Progenitor cell of endocrine pancreas (in vitro differentiated cells): ENCODE measurements around the gene NHERF1. TPM values are rescaled to one million over a fixed set of nuclear protein-coding genes. Genes with fewer than 3 reads are reported as not detected.

Source experiments
- DNase-seq: peaks from one replicate; pipeline ENCODE4 v3.0.0; 2021; ENCODE audit warnings: low spot score; ENCODE audit not compliant: unreplicated experiment
- H3K27ac Mint-ChIP-seq: 2 replicates; pipeline ENCODE4 v1.8.0; 2021; ENCODE audit warnings: mild to moderate bottlenecking, moderate library complexity, mixed read lengths
- H3K27me3 Mint-ChIP-seq: 2 replicates; pipeline ENCODE4 v1.8.0; 2021; ENCODE audit warnings: mixed read lengths
- H3K36me3 Mint-ChIP-seq: 2 replicates; pipeline ENCODE4 v1.8.0; 2022; ENCODE audit warnings: mixed read lengths; ENCODE audit not compliant: insufficient read depth
- H3K4me1 Mint-ChIP-seq: 2 replicates; pipeline ENCODE4 v1.8.0; 2021; ENCODE audit warnings: low read depth, mixed read lengths
- H3K4me3 Mint-ChIP-seq: 2 replicates; pipeline ENCODE4 v1.8.0; 2021; ENCODE audit warnings: low read depth, mild to moderate bottlenecking, moderate library complexity, mixed read lengths
- H3K9me3 Mint-ChIP-seq: 2 replicates; pipeline ENCODE4 v1.8.0; 2021; ENCODE audit warnings: low read depth, mixed read lengths
- total RNA-seq: library from RNA; stranded (reverse); gene quantifications from 2 replicates; pipeline ENCODE4 v1.2.1, GENCODE V29; 2021
- TF ChIP-seq, protein P1 (sequence below): fragments of 200-600 bp; sonication (generic); IDR thresholded peaks from one replicate; pipeline ENCODE4 v1.5.0; 2021; ENCODE audit warnings: antibody characterized with exemption, mild to moderate bottlenecking; ENCODE audit not compliant: unreplicated experiment

The NHERF1 gene
- total RNA-seq, 1 donor from 2014 or later, result 143 TPM

DNA sequence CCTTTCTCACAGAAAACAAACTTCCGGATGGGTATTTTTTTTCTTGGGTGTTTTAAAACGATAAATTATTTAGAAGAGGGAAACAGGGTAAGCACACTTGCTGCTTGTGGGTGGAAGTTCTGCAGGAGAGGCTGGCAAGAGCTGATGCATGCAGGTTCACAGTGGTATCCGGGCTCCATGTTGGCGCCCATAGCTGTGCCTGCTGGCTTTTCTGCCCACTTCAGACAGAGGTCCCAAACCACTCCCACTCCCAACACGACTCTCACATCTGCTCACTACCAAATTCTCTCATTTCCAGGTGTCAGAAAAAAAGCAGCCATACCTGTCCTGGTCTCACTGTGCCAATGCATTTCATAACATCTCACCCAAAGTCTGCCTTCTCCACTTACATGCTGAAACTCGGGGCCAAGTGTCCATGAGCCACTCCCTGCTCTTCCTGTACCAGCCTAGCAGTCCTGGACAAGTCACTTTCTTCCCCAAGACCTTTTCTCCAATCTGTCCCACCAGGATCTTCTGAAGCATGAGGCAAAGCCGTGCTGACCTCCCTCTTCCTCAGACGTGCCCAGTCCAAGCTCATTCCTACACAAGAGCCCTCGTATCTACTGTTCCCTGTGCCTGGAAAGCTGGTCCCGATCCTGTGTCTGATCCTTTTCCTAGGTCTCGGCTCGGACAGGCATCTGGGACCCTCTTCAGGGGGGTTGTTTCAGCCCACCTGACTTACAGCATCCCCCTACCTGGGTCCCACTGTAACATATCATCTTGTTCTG is 37.2 kb upstream of the NHERF1 start:
- DNase-seq, result no peak
- H3K4me1 Mint-ChIP-seq, result peaks cover 11% of the 10 kb centered on the region
- TF ChIP-seq, protein P1, sequence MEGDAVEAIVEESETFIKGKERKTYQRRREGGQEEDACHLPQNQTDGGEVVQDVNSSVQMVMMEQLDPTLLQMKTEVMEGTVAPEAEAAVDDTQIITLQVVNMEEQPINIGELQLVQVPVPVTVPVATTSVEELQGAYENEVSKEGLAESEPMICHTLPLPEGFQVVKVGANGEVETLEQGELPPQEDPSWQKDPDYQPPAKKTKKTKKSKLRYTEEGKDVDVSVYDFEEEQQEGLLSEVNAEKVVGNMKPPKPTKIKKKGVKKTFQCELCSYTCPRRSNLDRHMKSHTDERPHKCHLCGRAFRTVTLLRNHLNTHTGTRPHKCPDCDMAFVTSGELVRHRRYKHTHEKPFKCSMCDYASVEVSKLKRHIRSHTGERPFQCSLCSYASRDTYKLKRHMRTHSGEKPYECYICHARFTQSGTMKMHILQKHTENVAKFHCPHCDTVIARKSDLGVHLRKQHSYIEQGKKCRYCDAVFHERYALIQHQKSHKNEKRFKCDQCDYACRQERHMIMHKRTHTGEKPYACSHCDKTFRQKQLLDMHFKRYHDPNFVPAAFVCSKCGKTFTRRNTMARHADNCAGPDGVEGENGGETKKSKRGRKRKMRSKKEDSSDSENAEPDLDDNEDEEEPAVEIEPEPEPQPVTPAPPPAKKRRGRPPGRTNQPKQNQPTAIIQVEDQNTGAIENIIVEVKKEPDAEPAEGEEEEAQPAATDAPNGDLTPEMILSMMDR, result no peak
- peaks cover 20% of the 10 kb centered on the region for H3K27me3 Mint-ChIP-seq
- no peak overlapping the region for H3K4me3 Mint-ChIP-seq
- H3K9me3 Mint-ChIP-seq, result no peaks in the 10 kb centered on the region
- H3K27ac Mint-ChIP-seq, result no peak overlapping the region
- H3K36me3 Mint-ChIP-seq, result no peaks in the 10 kb centered on the region

DNA sequence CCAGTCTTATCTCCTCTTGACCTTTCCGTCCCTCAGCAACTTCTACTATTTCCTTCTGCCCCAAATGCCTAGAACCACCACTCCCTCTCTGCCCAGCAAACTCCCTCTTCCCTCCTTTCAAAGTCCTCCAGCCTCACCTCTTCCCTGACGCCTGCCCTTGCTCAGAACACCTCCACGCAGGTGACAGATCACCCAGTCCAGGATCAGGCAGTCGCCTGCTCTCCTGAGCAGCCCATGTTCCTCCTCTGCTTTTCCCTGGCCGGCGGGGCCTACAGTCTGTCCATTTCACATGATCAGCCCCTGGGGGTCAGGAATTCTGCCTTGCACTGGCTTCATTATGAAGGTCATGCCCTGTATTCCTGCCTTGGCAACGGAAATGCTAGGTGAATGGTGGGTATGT is 36.1 kb upstream of the NHERF1 start:
- no peak overlapping the region for H3K27ac Mint-ChIP-seq
- no peaks in the 10 kb centered on the region for H3K9me3 Mint-ChIP-seq
- H3K36me3 Mint-ChIP-seq, result no peaks in the 10 kb centered on the region
- H3K27me3 Mint-ChIP-seq, result peaks cover 23% of the 10 kb centered on the region
- TF ChIP-seq, protein P1, result no peak
- peaks cover 4% of the 10 kb centered on the region for H3K4me1 Mint-ChIP-seq
- no peak overlapping the region for H3K4me3 Mint-ChIP-seq
- DNase-seq, result no peak

DNA sequence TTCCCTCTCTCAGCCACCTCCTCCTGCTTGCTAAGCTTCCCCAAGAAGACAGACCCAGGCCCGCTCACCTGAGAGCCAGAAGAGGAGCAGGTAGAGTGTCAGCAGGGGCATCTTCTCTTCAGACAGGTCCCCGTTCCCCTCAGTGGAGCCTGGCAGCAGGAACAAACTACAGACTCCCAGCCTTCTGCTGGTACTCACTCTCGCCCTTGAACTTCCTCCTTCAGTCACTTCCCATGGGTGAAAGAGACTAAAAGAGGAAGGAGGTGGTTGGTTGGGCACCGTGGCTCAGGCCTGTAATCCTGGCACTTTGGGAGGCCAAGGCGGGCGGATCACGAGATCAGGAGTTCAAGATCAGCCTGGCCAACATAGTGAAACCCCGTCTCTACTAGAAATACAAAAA is 35.7 kb upstream of the NHERF1 start, which contains the start of gene CD300LF:
TSS of gene CD300LF (minus strand) at position 168 of the 400 bp plus-strand sequence. CDS start at position 111, 57 bp downstream.
- Mint-ChIP-seq H3K27ac (no peak within 1 kb of the TSS), H3K27me3 (peaks cover 23% of the 10 kb centered on the region), H3K4me3 (no peak within 1 kb of the TSS), H3K36me3 (no peaks in the 10 kb centered on the region), H3K4me1 (peaks cover 4% of the 10 kb centered on the region), H3K9me3 (no peaks in the 10 kb centered on the region)
- no peak for DNase-seq
- TF ChIP-seq, protein P1, result no peak

DNA sequence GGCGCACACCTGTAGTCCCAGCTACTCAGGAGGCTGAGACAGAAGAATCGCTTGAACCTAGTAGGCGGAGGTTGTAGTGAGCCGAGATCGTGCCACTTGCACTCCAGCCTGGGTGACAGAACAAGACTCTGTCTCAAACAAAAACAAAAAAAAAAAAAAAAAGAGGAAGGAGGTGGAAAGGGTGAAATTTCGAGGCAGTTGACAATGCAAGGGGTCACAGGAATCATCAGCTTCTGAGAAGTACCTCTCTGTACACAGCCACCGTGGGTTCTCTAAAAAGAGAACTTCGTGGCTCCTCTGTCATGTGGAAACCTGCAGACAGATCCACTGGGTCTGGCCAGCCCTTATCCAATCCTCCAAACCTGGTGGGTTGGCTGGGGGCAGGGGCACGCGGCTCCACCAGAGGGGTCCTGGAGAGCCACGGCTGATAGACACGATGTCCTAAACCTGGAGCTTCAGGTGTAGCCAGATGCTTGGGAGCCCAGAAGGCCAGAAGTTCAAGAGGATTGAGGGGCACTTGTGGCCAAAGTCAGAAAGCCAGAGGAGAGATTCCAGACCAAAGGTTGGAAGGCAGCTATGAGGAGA is 35.2 kb upstream of the NHERF1 start:
- H3K4me3 Mint-ChIP-seq, result no peak overlapping the region
- no peak overlapping the region for H3K27ac Mint-ChIP-seq
- DNase-seq, result no peak
- TF ChIP-seq, protein P1, result no peak
- no peaks in the 10 kb centered on the region for H3K36me3 Mint-ChIP-seq
- peaks cover 4% of the 10 kb centered on the region for H3K4me1 Mint-ChIP-seq
- H3K27me3 Mint-ChIP-seq, result peaks cover 23% of the 10 kb centered on the region
- H3K9me3 Mint-ChIP-seq, result no peaks in the 10 kb centered on the region

DNA sequence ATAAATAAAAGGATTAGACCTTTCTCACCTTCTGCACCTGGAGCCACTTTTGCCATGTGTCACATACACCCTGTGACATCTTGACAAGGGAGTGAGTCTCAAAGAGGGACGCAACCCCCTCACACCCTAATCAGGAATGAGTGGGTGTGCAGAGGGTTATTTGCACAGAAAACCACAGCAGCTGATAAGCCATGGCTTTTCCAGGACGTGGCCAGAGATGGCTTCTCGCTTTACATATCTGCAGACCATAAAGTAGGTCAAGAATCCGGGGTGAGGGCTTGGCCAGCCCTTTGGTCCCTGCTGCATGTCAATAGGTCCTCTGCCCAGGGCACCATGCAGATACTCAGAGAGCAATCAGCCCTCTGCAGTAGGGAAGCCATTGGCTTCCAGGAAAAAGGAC is 33.3 kb upstream of the NHERF1 start:
- Mint-ChIP-seq H3K27me3 (peaks cover 29% of the 10 kb centered on the region), H3K4me1 (peaks cover 5% of the 10 kb centered on the region), H3K27ac (no peak overlapping the region), H3K9me3 (no peaks in the 10 kb centered on the region), H3K4me3 (no peak overlapping the region), H3K36me3 (no peaks in the 10 kb centered on the region)
- TF ChIP-seq, protein P1, result no peak
- no peak for DNase-seq
